HG03439 (cell line): Measurements from ENCODE around the gene RTP3.
"Not testable (repeated sequence)": the region's sequence is repeated elsewhere in the genome, so short reads cannot be mapped to it uniquely, and the experiment has no call there.

ENCODE experiments used
- ATAC-seq: cut with Tn5 transposase; IDR thresholded peaks from one replicate; pipeline ENCODE4 v1.9.1; 2021; ENCODE audit warnings: mild to moderate bottlenecking, moderate library complexity; ENCODE audit not compliant: unreplicated experiment

The RTP3 gene

DNA sequence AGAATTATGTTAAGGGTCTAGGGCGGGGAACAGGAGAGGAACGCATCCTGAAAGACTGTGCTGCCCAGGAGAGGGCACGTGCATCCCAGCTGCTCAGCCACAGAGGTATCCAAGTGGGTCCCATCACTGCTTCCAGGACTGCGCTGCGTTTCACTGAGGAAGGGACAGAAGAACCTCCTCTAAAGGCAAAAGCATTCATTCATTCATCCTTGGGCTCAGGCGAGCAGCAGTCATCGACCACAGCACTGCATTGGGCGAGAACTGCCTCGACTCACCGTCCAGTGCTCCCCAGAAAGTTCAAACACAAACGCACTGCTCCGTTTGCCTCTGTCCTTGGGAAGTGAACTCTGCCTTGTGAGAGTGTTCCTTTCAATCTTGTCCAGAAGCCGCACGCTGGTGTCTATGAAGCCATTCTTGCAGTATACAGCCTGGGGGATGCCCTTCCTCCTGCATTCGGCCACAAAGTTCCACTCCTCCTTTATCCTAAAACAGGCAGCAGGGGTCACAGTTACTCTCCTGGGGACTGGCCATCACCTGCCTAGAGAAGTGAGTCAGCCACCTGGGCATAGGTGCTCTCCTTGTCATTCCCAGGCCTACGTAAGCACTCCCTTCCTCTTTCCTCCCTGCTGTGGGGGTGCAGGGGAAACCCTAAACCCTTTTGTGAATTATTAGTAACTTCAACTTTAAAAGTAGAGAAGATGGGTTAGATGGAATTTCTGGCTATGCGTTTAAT is 47.2 kb downstream of the RTP3 start:
- ATAC-seq, result no peak

DNA sequence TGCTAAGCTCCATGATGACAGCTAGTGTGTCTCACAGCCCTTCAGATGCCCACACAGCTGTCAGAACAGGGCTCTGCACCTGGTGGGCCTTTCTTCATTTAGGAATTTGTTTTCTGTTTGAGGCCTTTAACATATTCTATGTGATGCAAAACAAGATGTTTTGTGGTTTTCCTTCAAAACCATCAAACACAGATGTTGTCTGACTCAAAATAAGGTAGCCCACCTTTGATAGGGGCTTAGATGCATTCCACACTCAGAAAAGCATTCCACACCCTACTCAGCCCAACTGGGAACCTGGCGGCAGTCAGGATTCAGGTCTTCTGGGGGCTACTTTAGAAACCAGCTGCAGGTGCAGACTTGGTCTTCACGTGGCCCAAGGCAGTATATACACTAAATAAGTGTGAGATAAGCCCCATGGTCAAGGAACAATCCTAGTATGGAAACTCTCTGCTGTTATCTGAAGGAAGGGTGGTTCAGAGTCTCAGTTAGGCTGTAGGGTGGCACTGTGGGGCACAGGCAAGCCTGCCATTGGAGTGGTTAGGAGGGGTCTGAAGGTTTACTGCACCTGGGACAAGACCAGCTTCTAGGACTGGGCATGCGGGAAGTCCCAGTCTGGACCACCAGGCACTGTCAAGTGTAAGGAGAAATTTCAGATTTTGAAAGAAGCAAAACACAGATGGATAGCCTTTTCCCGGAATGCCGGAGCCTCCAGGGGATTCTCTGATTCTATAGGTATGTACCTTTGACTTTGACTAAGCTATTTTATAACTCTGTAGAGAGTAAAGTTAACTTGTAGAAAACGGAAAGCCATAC is 48.2 kb downstream of the RTP3 start:
- ATAC-seq, result no peak

DNA sequence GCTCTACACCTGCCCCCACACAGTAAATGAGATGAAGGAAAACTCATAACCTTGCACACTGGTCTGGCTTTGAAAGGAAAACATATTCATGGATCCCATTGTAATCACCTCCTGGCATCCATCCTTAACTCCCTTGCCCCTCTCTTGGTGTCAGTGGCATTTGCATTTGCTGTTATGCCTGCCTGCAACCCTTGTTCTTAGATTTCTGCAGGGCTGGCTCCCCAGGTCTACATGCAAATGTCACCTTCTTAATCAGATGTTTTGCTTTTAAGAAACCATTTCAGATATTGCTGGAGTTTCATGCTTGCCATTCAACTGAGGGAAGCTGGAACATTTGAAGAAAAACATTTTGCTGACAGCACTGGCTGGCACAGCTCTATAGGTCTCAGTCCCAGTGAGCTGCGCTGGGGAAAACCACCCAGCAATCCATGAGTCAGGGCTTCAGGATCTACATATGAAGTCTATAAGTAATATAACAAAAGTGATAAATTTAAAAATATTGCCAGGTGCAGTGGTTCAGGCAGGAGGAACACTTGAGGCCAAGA is 49.2 kb downstream of the RTP3 start:
- ATAC-seq, result no peak

DNA sequence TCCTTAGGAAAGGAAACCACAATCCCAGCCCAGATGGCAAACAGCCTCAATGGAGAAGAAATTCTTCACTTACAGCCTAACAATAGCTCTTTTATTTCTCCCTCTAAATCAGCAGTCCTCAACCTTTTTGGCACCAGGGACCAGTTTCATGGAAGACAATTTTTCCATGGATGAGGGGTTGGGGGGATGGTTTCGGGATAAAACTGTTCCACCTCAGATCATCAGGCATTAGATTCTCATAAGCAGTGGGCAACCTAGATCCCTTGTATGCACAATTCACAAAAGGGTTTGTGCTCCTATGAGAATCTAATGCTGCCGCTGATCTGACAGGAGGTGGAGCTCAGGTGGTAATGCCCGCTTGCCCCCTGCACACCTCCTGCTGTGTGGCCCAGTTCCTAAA is 50.8 kb downstream of the RTP3 start:
- not testable (repeated sequence) for ATAC-seq

DNA sequence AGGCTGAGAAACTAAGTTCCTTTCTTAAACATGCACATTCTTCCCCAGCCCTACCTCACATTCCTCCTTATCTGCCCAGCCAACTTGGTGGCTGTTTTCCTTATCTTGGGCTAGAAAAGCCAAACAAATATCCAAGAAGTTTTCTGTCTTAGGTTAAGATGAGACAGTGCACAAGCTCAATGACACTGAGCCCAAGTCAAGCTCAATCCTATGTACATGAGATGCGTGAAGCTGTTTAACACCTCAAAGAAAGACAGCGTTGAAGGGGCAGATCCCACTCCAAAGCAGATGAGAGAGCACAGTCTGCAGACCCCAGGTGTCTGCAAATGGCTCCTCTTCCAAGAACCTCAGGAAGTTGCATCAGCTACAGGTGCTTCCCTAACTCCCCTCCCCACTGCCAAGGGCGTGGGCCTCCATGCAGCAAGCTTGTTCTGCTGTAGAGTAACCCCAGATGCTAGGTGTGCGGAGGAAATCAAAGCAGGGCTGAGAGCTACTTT is 51.7 kb downstream of the RTP3 start:
- ATAC-seq, result no peak

DNA sequence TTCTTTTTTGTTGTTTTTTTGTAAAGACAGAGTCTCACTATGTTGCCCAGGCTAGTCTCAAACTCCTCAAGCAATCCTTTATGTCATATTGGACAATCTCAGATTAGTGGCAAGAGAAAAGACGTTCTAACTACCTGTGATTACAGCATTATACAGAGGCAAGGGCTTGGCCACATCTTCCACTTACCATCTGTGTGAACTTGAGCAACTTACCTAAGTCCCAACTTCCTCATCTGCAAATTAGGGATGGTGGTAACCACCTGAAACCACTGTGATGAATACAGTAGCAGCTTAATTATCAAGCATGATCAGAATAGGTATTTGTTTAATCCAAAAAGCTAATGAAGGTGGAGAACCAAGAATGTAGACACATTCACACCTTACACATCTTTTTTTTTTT is 52.2 kb downstream of the RTP3 start:
- no peak for ATAC-seq
